Measurements from ENCODE around the gene DAZAP1. TPM values are rescaled to one million over a fixed set of nuclear protein-coding genes. Genes with fewer than 3 reads are reported as not detected.

DAZAP1 gene
- polyA plus RNA-seq, 3 donors, result 69.2 to 70.7 (median 69.7) TPM

DNA sequence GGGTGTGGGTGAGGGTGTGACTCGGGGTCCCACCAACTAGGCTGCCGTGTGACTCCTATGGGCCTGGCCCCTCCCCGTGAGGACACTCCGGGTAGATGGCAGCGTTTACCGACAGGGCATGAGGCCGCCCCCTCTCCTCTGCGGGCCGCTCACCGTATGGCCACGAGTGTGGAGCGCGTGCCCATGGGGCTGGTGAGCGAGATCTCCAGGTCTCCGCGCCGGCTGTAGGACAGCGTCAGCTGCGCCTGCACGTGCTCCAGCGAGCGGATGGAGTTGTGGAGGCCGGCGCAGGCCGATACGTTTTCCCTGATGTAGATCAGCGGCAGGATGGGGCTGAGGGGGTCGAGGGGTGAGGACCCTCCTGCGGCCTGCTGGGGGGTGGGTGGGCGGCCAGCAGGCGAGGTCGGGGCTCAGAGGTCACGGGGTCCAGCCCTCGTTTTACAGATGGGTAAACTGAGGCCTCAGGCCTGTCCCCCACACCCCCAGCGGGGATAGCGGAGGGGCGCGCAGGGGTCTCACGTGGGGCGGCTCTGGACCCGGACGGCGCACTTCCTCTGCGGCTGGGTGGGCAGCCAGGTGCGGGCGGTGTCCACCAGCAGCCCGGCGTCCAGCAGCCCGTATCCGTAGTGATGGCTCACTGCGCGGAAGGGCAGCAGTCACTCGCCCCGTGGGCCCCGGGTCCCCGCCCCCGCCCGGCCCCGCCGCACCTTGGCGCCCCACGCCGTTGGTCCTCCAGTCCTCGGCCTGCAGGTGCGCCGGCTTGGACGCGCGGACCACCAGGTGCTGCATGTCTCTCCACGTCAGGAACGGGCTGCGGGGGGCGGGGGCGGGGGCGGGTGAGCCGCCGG, 76.0 kb downstream of the DAZAP1 start:
- no peak for DNase-seq (ENCODE audit: low read depth in 3 of 3, low spot score in 2 of 3)

DNA sequence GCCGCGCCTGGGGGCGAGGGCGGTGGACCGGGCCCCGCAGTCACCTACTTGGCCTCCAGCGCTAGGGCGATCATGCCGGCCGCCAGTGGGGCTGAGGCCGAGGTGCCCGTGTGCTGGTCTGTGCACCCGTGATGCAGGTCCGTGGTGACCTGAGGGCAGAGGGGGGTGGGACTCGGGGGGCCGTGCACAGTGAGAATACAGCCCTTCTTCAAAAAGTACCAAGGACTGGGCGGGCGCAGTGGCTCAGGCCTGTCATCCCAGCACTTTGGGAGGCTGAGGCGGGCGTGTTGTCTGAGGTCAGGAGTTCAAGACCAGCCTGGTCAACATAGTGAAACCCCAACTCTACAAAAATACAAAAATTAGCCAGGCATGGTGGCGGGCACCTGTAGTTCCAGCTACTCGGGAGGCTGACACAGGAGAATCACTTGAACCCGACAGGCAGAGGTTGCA, 76.6 kb downstream of the DAZAP1 start:
- DNase-seq (ENCODE audit: low read depth in 3 of 3, low spot score in 2 of 3), result no peak

Other genes starting within 250 kb of the DAZAP1 start
- 10 to 100 TPM; 13.4 to 15.6 (median 14.6) TPM for gene SBNO2, start 233.3 kb upstream of the DAZAP1 start, polyA plus RNA-seq (ENCODE audit: insufficient read length in 3 of 3)
- gene STK11, start 201.8 kb upstream of the DAZAP1 start, polyA plus RNA-seq (ENCODE audit: insufficient read length in 3 of 3), result 10 to 100 TPM; 55.4 to 60.2 (median 60.1) TPM
- 1 to 10 TPM in 1 of 3 donors, under 1 TPM in 2; 0.78 to 1.8 (median 0.90) TPM for gene CBARP, start 169.6 kb upstream of the DAZAP1 start, polyA plus RNA-seq (ENCODE audit: insufficient read length in 3 of 3)
- gene ATP5F1D, start 165.8 kb upstream of the DAZAP1 start, polyA plus RNA-seq (ENCODE audit: insufficient read length in 3 of 3), result 10 to 100 TPM; 65.9 to 89.4 (median 78.9) TPM
- 10 to 100 TPM; 38.0 to 41.7 (median 39.3) TPM for gene MIDN, start 159.0 kb upstream of the DAZAP1 start, polyA plus RNA-seq (ENCODE audit: insufficient read length in 3 of 3)
- gene CIRBP, start 138.3 kb upstream of the DAZAP1 start, polyA plus RNA-seq (ENCODE audit: insufficient read length in 3 of 3), result 100 to 1,000 TPM; 737 to 892 (median 800) TPM
- gene FAM174C, start 132.1 kb upstream of the DAZAP1 start, polyA plus RNA-seq (ENCODE audit: insufficient read length in 3 of 3), result 10 to 100 TPM; 12.7 to 17.3 (median 14.5) TPM
- gene EFNA2, start 121.7 kb upstream of the DAZAP1 start, polyA plus RNA-seq (ENCODE audit: insufficient read length in 3 of 3), result 1 to 10 TPM; 1.3 to 2.1 (median 1.3) TPM
- 10 to 100 TPM; 40.1 to 50.2 (median 42.7) TPM for gene NDUFS7, start 23.7 kb upstream of the DAZAP1 start, polyA plus RNA-seq (ENCODE audit: insufficient read length in 3 of 3)
- 10 to 100 TPM; 22.2 to 25.9 (median 25.8) TPM for gene GAMT, start 6.0 kb upstream of the DAZAP1 start, polyA plus RNA-seq (ENCODE audit: insufficient read length in 3 of 3)
- 100 to 1,000 TPM; 540 to 667 (median 584) TPM for gene RPS15, start 30.8 kb downstream of the DAZAP1 start, polyA plus RNA-seq (ENCODE audit: insufficient read length in 3 of 3)
- 1 to 10 TPM in 2 of 3 donors, under 1 TPM in 1; 0.86 to 1.1 (median 1.0) TPM for gene APC2, start 42.5 kb downstream of the DAZAP1 start, polyA plus RNA-seq (ENCODE audit: insufficient read length in 3 of 3)
- 10 to 100 TPM; 17.4 to 21.2 (median 18.5) TPM for gene C19orf25, start 71.6 kb downstream of the DAZAP1 start, polyA plus RNA-seq (ENCODE audit: insufficient read length in 3 of 3)
- 1 to 10 TPM; 2.7 to 4.4 (median 3.3) TPM for gene PCSK4, start 82.8 kb downstream of the DAZAP1 start, polyA plus RNA-seq (ENCODE audit: insufficient read length in 3 of 3)
- gene REEP6, start 83.6 kb downstream of the DAZAP1 start, polyA plus RNA-seq (ENCODE audit: insufficient read length in 3 of 3), result 10 to 100 TPM in 2 of 3 donors, 1 to 10 TPM in 1; 9.0 to 16.3 (median 13.3) TPM
- under 1 TPM; 0.52 to 0.61 (median 0.54) TPM for gene ADAMTSL5, start 105.4 kb downstream of the DAZAP1 start, polyA plus RNA-seq (ENCODE audit: insufficient read length in 3 of 3)
- gene PLK5, start 116.5 kb downstream of the DAZAP1 start, polyA plus RNA-seq (ENCODE audit: insufficient read length in 3 of 3), result under 1 TPM; 0.07 to 0.16 (median 0.11) TPM
- 10 to 100 TPM; 16.7 to 20.2 (median 18.0) TPM for gene MEX3D, start 160.7 kb downstream of the DAZAP1 start, polyA plus RNA-seq (ENCODE audit: insufficient read length in 3 of 3)
- gene MBD3, start 185.3 kb downstream of the DAZAP1 start, polyA plus RNA-seq (ENCODE audit: insufficient read length in 3 of 3), result 10 to 100 TPM; 38.1 to 45.5 (median 40.2) TPM
- 100 to 1,000 TPM in 1 of 3 donors, 10 to 100 TPM in 2; 81.1 to 117 (median 92.1) TPM for gene UQCR11, start 197.9 kb downstream of the DAZAP1 start, polyA plus RNA-seq (ENCODE audit: insufficient read length in 3 of 3)
- gene TCF3, start 245.0 kb downstream of the DAZAP1 start, polyA plus RNA-seq (ENCODE audit: insufficient read length in 3 of 3), result 10 to 100 TPM; 81.6 to 91.5 (median 87.9) TPM

Measured in right renal cortex interstitium (tissue), 3 donors.